ENCODE measurements around the gene TBX19. TPM values are rescaled to one million over a fixed set of nuclear protein-coding genes. Genes with fewer than 3 reads are reported as not detected.

TBX19 gene
- polyA plus RNA-seq, 1 donor (not counting 4 experiments of a cell fraction or from before 2014, with no cell fraction given): 0.93 TPM

- peaks cover 17% of the 10 kb centered on the region for H3K4me1 ChIP-seq (ENCODE audit: control insufficient read depth, extremely low read depth, insufficient read depth, low read length)
- no peak for FAIRE-seq
- no peak overlapping the region for H3K4me2 ChIP-seq (ENCODE audit: control insufficient read depth, extremely low read depth, insufficient read depth, low read depth, low read length)
Observed at GRCh38 chr1:168297019-168297730, 16.5 kb downstream of the TBX19 start.

GRCh38 chr1:168298446-168298845 is 17.8 kb downstream of the TBX19 start:
- no peaks in the 10 kb centered on the region for H3K79me2 ChIP-seq (ENCODE audit: control insufficient read depth, insufficient read depth, low read length)
- TF ChIP-seq EZH2 (IDR thresholded peaks at IDR 0.05; ENCODE audit: low read length) (no peak), CTCF (optimal IDR thresholded peaks at IDR 0.05 in 1 of 3, IDR thresholded peaks at IDR 0.05 in 1 of 3, conservative IDR thresholded peaks at IDR 0.05 in 1 of 3; ENCODE audit: extremely low read depth in 1 of 3, insufficient read depth in 2 of 3, low read length in 3 of 3) (no peak)
- H3K27me3 ChIP-seq (ENCODE audit: control insufficient read depth, extremely low read depth, insufficient read depth, low read length): no peaks in the 10 kb centered on the region
- dilution Hi-C loops (cut with MboI; ENCODE audit: extremely low pct_ligation_motif_present, low sequenced_read_pairs): no loop called here
- DNase-seq (ENCODE audit: low read depth, low spot score): no peak
- no peak for FAIRE-seq
- no peaks in the 10 kb centered on the region for H4K20me1 ChIP-seq (ENCODE audit: control insufficient read depth, extremely low read depth, insufficient read depth, low read length)
- no peak overlapping the region for H3K4me3 ChIP-seq (ENCODE audit: control insufficient read depth in 2 of 3, extremely low read depth in 1 of 3, insufficient read depth in 2 of 3, low read depth in 1 of 3, low read length in 3 of 3)
- H3K27ac ChIP-seq (ENCODE audit: control insufficient read depth, insufficient read depth, low read length): no peak overlapping the region
- H3K36me3 ChIP-seq (ENCODE audit: control insufficient read depth in 2 of 2, extremely low read depth in 1 of 2, insufficient read depth in 2 of 2, low read length in 2 of 2): peaks cover 0 to 1% of the 10 kb centered on the region in 2 experiments
- H3K9me1 ChIP-seq (ENCODE audit: control insufficient read depth, extremely low read depth, insufficient read depth, low read length): no peaks in the 10 kb centered on the region
- no peak overlapping the region for H2AFZ ChIP-seq (ENCODE audit: control insufficient read depth, low read length)
- H3K4me2 ChIP-seq (ENCODE audit: control insufficient read depth, extremely low read depth, insufficient read depth, low read depth, low read length): no peak overlapping the region
- H3K9ac ChIP-seq (ENCODE audit: control insufficient read depth, extremely low read depth, insufficient read depth, low read length): no peak overlapping the region
- no peaks in the 10 kb centered on the region for H3K9me3 ChIP-seq (ENCODE audit: control insufficient read depth, low read depth, low read length)
- H3K4me1 ChIP-seq (ENCODE audit: control insufficient read depth, extremely low read depth, insufficient read depth, low read length): peaks cover 27% of the 10 kb centered on the region

More at GRCh38 chr1:168297019-168297730, 16.5 kb downstream of the TBX19 start:
- Histone ChIP-seq H3K79me2 (ENCODE audit: control insufficient read depth, insufficient read depth, low read length) (no peaks in the 10 kb centered on the region), H3K4me3 (ENCODE audit: control insufficient read depth in 2 of 3, extremely low read depth in 1 of 3, insufficient read depth in 2 of 3, low read depth in 1 of 3, low read length in 3 of 3) (no peak overlapping the region), H3K9me1 (ENCODE audit: control insufficient read depth, extremely low read depth, insufficient read depth, low read length) (no peaks in the 10 kb centered on the region), H3K36me3 (ENCODE audit: control insufficient read depth in 2 of 2, extremely low read depth in 1 of 2, insufficient read depth in 2 of 2, low read length in 2 of 2) (peaks cover 0 to 1% of the 10 kb centered on the region in 2 experiments), H4K20me1 (ENCODE audit: control insufficient read depth, extremely low read depth, insufficient read depth, low read length) (no peaks in the 10 kb centered on the region), H3K27ac (ENCODE audit: control insufficient read depth, insufficient read depth, low read length) (no peak overlapping the region), H2AFZ (ENCODE audit: control insufficient read depth, low read length) (no peak overlapping the region), H3K27me3 (ENCODE audit: control insufficient read depth, extremely low read depth, insufficient read depth, low read length) (no peaks in the 10 kb centered on the region), H3K9me3 (ENCODE audit: control insufficient read depth, low read depth, low read length) (no peaks in the 10 kb centered on the region), H3K9ac (ENCODE audit: control insufficient read depth, extremely low read depth, insufficient read depth, low read length) (no peak overlapping the region)
- DNase-seq (ENCODE audit: low read depth, low spot score): no peak
- TF ChIP-seq EZH2 (IDR thresholded peaks at IDR 0.05; ENCODE audit: low read length) (no peak), CTCF (optimal IDR thresholded peaks at IDR 0.05 in 1 of 3, IDR thresholded peaks at IDR 0.05 in 1 of 3, conservative IDR thresholded peaks at IDR 0.05 in 1 of 3; ENCODE audit: extremely low read depth in 1 of 3, insufficient read depth in 2 of 3, low read length in 3 of 3) (no peak)
- dilution Hi-C loops (cut with MboI; ENCODE audit: extremely low pct_ligation_motif_present, low sequenced_read_pairs): no loop called here

Data from keratinocyte (primary cell).